GM19395 (cell line): ENCODE data around the gene COL21A1.

ENCODE experiments used
- ATAC-seq: cut with Tn5 transposase; IDR thresholded peaks from one replicate; pipeline ENCODE4 v1.9.1; 2021; ENCODE audit warnings: mild to moderate bottlenecking, moderate library complexity; ENCODE audit not compliant: unreplicated experiment

The COL21A1 gene

DNA sequence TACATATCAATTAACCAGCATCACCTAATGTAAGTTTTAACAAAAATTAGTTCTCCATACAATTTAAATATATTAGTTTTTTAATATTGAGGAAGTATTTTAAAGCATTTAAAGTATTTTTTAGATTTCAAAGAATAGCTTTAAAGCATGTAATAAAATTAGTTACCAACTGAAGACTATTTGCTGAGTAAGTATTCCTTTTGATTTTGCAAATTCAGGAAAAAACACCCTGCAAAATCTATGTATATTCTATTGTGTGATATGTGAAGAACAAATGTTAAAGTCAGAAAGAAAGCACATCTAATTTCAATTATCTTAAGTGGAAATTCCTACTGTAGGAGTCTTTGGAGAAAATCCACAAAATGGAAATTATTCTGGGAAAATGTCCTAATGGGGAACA, 107.3 kb downstream of the COL21A1 start:
- no peak for ATAC-seq

DNA sequence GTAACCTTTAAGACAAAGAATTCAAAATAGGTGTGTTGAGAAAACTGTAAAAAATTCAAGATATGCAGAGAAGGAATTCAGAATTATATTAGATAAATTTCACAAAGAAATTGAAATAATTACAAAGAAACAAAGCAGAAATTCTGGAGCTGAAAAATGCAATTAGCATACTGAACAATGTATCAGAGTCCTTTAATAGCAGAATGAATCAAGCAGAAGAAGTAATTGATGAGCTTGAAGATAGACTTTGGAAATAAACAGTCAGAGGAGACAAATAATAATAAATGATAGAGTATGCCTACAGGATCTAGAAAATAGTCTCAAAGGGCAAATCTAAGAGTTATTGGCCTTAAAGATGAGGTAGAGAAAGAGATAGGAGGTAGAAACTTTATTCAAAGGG, 131.7 kb downstream of the COL21A1 start:
- ATAC-seq: no peak

DNA sequence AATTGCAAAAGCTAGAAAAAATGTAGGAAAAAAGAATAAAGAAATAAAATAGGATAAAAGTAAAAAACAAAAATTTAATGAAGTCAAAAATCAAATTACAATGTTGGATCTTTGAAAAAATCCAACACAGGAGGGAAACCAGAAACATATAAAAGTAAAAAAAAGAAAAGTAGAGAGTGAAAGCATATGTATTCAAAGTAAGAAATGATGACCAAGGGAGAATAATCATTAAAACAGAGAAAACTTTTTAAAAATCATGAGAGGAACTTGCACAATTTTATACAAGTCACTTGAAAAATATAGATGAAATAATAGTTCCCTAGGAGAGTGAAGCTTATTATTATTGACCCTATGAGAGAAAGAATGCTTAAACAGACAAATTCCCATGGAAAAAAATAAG, 138.2 kb downstream of the COL21A1 start:
- no peak for ATAC-seq

DNA sequence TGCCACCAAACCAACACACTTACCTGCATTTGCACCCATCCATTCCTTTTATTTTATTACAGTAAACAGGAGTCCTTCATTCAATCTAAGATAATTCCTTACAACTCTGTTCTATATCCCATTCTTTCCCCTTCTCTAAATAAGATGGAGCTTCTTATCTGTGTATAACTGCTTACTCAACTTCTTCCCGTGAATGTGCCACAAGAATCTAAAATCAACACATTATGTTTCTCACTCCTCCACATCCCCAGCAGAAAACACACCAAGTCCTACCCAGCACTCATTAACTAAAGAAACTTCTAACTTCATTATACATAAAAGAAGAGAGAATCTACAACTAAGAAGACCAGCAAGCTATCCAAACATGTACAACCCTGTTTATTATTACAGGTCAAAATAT, 141.1 kb downstream of the COL21A1 start:
- ATAC-seq: no peak

DNA sequence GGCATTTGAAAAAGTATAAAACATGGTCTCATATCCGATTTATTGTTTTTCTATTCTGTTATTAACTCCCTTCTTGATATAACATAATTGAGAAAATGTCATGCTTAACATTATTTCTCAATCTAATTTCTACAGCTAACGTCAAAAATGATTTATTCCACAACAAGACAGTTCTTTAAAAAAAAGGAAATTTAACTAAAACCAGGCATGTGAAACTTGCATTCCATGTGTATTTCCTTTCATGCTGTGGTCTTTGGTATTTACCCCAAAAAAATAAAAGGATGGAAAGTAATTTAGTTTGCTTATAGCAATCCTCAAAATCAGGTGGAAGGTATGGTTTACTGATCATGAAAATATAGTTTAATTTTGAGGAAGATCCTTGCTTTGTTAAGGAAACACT, 142.8 kb downstream of the COL21A1 start:
- no peak for ATAC-seq

DNA sequence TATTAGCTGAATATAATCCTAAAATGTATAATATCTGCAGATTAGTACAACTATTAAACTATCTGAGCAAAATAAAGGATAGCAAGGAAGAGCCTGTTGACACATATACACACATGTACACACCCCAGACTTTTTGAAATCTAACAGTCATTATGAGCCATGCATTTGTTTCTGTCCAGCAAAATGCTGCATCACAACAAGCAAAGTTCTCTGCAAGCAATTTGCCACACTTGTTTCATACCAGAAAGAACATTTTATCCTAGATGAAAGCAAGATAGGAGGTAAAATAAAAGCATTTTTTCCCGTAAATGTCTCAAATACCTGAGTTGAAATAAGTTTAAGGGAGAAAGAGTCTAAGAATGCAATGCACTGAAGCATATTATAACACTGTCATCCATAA, 145.2 kb downstream of the COL21A1 start:
- ATAC-seq: no peak

DNA sequence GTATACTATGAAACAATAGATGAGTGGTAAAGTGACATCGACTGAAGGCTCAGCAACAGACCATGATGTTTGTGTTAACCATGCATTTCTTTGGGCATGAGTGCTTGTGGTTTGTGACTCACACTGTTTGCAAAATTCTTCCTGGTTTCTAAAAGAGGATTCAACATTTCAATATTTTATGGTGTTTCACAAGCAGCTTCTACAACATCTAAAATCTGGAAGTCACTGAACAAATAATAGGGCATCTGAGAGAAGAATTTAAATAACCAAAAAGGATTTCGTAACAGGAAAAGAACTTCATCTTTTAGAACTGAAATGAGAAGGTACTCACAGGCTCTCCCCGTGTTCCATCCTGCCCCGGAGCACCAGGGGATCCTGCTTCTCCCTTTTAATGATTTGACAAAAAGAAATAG, 146.2 kb downstream of the COL21A1 start:
- ATAC-seq: no peak

DNA sequence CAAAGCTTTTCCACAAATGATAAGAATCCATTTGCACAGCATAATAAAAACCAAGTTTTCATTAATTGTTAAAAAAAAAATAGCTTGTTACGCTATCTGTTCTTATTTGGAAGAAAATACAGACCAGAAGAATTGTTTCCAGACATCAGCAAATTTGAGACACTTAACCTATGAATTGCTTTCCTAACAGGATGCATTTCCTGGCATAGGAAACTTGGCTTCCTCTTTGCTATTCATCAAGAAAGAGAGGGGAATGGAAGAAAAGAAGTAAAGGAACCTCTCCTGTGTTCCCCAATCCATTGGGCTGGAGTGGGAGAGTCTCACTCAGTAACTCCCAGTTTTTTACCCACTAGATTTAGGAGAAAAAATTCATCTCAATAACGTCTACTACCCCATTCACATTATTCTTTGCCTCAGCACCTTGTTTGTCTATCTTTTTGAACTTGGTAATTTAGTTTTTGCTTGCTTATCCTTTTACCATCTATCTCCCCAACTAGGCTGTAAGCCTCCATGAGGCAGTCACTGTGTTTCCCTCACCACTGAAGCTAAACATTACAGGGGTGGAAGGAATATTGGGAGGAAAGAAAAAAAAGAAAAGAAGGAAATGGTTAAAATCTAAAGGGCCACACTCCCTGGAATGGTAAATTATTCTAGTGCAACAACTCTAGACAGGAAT, 150.3 kb downstream of the COL21A1 start:
- ATAC-seq: no peak

DNA sequence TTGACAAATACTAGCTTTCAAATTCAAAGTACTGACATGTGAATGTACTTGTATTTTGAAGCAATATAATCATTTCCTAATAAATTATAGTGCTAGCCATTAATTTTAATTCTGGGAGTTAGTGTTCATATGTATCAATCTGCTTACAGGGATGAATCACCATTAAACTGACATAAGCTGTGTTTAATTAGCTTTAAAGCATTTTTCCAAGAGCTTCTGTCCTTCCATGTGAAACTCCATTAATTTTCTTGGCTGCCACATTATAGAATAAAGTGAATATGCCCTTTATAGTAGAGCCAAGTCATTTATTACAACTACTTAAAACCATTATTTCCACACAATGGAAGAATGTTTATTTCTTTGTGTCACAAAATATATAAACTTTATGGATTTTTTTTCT, 150.8 kb downstream of the COL21A1 start:
- no peak for ATAC-seq

DNA sequence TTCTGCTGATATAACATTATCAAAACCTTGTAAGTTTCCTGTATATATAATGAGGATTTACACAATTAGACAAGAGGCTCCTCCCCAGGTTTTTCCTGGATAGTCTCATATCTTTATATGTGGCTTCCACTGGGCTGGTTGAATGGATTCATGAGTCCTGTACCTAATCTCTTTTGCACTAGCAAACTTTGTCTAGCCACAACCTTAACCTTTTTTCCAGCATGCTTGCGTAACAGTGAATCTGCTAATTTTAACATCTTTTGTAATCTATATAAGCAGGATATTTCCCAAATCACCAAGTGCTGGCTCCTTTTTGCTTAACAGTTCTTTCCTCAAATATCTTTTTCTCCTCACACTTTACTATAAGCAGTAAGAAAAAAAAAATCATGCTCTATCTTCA, 153.6 kb downstream of the COL21A1 start:
- ATAC-seq: no peak

DNA sequence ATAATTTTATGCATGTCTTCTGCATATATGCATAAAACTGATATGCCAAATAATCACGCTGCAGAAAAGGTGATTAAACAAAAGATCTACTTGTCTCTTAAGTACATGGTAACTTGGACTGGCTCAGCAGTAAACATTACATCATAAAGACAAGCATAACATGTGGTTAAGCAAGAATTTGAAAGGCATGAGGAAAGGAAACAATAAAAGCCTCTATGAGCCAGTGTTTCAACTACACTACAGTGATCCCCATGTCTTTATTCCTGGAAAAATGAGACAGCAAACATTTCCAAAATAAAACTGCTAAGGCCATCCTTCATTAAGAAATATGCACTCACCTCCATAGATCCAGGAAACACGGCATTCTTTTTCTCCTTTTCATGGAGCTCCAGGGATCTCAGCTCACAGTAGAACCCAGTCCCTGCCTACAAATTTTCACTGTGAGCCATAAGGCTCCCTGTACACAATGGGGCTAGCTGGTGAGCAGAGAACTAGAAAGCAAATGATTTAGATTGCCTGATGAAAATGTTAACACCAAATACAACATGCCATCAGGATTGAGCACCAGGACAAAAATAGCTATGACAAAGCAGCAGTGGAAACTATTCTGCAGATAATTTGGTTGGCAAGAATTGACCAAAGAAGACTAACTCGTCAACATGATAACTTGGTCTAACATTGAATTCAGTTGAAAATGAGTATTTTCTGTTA, 156.1 kb downstream of the COL21A1 start:
- ATAC-seq: no peak

DNA sequence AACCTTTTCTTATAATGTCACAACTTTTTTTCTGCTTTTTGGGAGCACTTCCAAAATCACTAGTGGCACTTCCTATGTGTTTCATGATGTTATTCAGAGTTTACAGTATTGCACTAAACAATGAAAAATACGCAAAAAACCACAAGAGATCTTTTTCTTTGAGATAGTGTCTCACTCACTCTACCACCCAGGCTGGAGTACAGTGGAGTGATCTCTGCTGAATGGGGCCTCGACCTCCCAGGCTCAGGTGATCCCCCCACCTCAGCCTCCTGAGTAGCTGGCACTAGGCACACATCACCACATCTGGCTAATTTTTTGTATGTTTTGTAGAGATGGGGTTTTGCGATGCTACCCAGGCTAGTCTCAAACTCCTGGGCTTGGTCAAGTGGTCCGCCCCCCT, 158.7 kb downstream of the COL21A1 start:
- no peak for ATAC-seq

DNA sequence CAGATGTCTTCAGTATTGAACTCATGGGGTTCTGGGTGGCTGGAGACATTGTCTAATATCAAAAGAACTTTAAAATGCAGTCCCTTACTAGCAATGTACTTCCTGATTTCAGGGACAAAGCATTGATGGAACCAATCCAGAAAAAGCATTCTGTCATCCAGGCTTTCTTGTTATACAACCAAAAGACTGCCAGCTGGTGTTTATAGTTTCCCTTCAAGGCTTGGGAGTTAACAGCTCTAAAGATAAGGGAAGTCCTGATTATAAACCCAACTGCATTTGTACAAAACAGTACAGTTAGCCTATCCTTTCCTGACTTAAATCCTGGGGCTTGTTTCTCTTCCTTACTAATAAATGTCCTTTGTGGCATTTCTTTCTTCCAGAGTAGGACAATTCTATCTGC, 160.0 kb downstream of the COL21A1 start:
- ATAC-seq: no peak

DNA sequence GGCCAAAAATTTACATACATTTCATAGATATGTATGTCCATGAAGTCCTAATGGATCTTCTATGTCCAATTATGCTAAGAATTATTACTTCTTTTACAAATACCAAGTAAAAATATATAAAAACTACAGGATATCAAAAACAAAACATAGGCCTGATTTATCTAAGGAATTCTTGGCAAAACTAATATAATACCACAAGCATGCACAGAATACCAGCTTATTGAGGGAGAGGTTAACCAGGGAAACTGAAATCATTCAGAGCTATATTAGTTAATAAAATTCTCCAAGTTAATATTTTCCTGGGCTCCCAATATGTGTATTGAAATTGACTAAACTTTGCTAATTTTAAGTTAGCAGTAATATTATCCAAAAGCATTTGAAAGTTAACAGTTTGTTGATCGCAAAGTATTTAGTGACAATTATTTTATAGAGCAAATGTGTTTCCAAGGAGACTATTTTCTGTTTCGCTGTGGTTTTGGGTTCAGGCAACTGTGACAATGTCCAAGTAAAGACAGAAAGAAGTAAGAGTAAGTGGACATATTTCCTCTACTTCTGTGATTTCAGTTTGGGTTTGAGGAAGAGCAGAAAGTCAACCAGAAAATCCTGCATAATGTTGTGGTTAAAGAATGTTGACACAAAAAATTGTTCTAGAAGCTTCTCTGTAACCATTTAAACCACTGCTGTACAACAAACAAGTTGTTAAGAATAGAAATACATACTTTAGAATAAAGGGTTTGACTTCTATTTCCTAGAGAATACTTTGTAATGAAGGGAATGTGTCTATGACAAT, 167.4 kb downstream of the COL21A1 start:
- no peak for ATAC-seq

DNA sequence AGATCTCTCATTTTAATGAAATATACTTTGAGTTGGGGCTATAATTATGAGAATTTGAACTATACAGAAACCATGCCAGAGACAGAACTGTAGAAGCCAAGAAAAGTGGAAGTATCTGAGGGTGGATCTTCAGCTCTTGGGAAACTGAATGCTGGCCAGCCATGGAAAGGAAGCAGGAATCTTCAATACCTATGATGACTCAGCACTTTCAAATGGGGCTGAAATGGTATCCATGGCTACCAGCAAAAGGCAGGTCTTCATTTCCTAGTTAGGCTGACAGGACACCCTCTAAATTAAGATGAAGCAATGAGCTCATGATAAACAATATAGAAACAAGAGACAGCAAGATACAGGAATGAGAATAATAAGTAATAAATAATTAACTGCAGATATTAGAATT, 171.3 kb downstream of the COL21A1 start:
- ATAC-seq: no peak

DNA sequence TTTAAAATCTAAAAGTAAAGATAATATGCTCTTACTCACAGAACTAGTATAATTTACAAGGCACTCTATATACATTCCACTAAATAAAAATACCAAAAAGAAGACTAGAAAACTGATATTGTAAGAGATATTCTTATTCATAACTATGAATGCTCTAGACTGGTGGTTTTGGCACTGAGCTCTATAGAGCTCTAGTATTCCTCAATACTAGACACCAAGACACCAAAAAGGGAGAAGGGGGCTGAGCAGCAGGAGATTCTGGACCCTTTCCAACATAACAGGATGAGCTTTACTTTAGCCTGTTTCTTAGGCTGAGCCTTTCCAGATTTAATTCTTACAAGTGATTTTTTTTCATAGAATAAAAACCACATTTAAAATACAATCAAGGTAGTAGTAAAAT, 173.6 kb downstream of the COL21A1 start:
- no peak for ATAC-seq

DNA sequence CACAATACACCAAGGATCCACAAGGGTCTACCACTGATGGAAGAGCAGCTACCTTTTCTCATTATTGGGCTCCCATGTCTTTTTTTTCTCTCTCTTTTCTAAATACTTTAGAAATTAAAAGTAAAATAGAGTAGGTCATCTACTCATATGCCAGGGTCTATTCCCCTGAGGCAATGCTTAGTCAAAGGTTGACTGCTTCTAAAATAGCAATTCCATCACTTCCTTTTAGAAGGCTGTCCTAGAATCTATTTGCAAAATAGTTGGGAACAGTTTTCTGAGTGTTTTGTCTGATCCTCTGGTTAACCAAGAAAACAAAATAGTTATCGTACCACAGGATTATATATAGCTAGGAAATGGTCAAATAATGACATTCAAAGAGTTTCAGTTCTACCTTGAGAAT, 174.1 kb downstream of the COL21A1 start:
- no peak for ATAC-seq

DNA sequence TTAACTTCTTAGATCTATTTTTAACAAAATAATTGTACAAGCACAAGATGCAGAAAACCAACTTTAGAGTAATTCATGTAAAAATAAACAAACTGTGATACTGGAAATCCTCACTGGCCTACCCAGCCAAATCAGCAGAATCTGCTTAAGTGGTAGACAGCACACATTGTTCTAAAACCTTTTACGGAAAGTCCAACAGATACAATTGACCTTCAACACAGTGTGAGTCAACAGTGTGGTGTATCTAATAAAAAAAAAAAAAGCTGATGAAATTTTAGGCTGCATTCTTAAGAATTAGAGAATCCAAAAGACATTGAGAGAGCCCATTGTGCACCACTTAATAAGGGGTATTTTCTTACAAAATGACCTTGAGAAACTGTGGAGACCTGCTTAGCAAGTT, 174.5 kb downstream of the COL21A1 start:
- no peak for ATAC-seq

DNA sequence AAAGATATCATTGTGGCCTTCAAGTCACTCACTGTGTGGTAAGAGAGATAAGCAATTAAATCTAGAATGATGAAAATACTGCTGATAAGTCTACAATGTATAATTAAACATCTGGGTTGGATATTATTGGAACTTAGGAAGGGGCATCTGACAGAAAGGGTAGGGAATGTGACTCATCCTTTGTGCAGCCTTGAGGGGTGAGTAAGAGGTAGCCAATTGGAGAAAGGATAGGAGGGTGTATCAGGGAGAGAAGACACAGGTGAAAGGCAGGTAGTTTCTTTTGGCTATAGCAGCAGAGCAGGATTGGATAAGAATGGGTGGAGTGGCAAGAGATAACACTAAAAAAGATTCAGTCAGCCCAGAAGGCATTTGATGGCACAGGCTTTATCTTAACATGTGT, 182.0 kb downstream of the COL21A1 start:
- no peak for ATAC-seq

DNA sequence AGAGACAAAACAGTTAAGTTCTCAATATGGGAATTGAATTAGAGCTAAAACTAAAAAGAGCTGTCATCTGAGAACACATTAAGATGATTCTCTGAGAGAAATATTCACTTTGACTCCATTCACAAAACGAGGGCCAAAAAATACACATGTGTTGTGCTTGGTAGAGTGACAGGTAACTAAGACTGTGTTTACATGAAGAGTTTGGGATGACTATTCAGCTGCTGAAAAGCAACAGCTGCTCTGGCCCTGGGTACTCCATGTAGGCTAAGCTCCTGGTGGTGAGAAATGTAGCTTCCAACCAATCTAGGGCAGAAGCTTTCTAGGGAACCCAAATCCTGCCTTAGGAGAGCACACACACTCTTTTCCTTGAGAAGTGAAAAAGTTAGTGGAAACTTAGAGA, 184.5 kb downstream of the COL21A1 start:
- no peak for ATAC-seq

DNA sequence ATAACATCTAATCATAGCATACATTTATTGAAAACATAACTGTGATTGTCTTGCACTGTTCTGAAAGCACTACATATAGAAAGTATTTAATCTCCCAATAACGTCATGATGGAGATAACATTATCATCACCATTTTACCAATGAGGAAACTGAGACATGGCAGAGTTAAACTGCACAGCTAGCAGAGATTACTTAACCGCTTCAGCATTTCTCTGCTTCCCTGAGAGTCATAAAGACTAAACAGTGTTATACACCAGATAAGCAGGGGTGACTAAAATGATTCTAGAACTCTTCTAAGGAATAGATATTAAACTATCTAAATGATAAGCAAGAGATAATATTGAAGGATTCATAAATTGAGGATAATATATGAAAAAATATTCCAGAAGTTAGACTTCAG, 188.7 kb downstream of the COL21A1 start:
- no peak for ATAC-seq

DNA sequence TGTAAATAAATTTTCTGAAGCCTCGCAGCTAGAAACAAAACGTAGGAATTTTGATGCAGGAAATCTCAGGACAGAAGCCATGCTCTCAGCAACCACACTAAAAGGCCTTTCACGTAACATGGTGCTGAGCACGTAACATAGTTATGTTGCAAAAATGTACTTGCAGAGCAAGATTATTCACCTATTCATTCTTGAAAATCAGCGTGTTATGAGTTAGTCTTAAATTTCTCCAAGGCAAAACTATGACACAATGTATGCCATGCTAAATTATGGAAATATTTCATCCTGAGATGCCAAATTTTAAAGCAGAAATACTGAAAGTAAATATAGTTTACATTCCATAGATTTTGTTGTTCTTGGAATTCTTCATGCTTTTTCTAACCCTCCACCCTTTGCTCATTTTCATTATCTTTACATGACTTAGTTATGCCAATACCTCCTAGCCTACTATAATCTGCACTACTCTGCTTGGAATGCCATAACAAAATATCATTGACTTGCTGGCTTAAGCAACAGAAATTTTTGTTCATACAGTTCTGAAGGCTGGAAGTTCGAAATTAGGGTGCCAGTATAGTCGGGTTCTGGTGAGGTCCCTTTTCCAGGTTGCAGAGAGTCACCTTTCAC, 192.2 kb downstream of the COL21A1 start:
- no peak for ATAC-seq
